Measurements from ENCODE around the gene HADHA. TPM values are rescaled to one million over a fixed set of nuclear protein-coding genes. Genes with fewer than 3 reads are reported as not detected.
"Not testable (repeated sequence)": the region's sequence is repeated elsewhere in the genome, so short reads cannot be mapped to it uniquely, and the experiment has no call there.

The HADHA gene
- 134 TPM for total RNA-seq

- DNase-seq (ENCODE audit: low spot score), result peak; percentile 88
Observed at GRCh38 chr2:26244309-26245230, at the start of gene HADHA, which contains the start of gene HADHB. HADHA (minus strand) TSS chr2:26244632; CDS start chr2:26244596, 36 bp downstream. HADHB (plus strand) TSS chr2:26244939; CDS start chr2:26254255, 9,316 bp downstream.

DNA sequence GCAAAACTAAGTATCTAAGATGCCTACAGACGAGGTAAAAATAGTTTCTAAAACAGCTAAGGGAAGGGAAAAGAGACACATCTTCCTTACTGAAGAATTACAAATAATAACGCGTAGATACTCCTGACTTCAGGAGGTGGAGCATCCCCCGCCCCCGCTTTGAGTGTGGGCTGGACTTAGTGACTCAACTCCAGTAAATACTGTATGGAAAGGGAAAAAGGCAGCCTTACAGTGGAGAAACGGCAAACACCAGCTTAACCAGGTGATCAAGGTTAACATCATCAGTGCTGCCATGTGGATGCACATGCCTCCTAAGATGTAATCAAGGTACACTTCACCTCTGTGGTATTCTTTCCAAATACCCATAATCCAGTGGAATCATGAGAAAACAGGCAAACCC lies 48.2 kb upstream of the HADHA start:
- DNase-seq (ENCODE audit: low spot score), result no peak

- no peak for DNase-seq (ENCODE audit: low spot score)
Observed at GRCh38 chr2:26290001-26290400, 45.6 kb upstream of the HADHA start.

GRCh38 chr2:26285931-26286330 lies 41.5 kb upstream of the HADHA start:
- no peak for DNase-seq (ENCODE audit: low spot score)

GRCh38 chr2:26284132-26284531 lies 39.7 kb upstream of the HADHA start:
- DNase-seq (ENCODE audit: low spot score), result no peak

DNA sequence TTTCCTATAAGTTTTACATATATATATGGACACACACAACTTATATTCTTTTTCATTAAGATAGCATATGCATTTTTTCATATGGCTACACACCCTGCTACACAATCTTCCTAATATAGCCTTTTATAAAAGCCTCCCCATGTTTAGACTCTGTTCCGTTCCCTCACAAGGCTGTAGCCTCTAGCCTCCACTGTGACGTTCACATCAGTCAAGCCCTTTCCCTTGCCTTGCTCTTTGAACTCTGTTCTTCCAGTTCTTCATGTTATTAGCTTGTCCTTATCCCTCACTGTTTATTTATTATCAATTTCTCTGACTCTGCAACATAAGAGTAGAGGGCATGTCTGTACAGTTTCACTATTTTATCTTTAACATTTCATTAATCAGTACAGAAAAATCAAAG lies 39.2 kb upstream of the HADHA start:
- DNase-seq (ENCODE audit: low spot score), result no peak

- no peak for DNase-seq (ENCODE audit: low spot score)
Observed at GRCh38 chr2:26281226-26281625, 36.8 kb upstream of the HADHA start.

GRCh38 chr2:26279886-26280285 lies 35.5 kb upstream of the HADHA start:
- no peak for DNase-seq (ENCODE audit: low spot score)

- DNase-seq (ENCODE audit: low spot score), result no peak
Observed at GRCh38 chr2:26276484-26277227, 32.2 kb upstream of the HADHA start.

- peak; percentile 91 for DNase-seq (ENCODE audit: low spot score)
Observed at GRCh38 chr2:26274058-26274613, 29.7 kb upstream of the HADHA start.

GRCh38 chr2:26273501-26273900 lies 29.1 kb upstream of the HADHA start:
- DNase-seq (ENCODE audit: low spot score), result no peak

GRCh38 chr2:26270373-26270772 lies 25.9 kb upstream of the HADHA start:
- no peak for DNase-seq (ENCODE audit: low spot score)

DNA sequence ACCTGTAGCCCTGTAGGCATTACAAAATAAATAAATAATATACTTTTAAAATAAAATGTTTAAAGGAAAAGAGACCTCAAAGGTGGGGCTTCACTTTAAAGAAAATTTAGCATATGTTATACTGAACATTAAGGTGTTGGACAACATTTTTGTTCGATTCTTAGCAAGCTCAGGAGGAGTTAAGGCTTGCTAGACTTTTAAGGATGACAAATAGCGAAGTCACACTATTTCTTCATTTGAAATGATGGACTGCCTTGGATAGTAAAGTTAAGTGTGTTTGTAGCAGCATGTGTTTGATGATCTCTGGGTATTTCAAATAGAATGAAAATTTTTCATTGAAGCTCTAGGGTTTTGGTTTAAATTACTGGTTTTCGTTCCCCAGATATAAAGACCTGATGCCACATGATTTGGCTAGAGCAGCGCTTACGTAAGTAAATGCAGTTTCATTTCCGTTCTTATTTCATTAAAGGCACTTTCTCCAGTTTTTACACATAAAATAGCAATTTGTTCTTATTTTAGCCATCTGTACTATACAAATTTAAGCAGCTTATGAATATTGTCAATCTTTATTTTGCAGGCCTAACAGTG lies 25.2 kb upstream of the HADHA start:
- no peak for DNase-seq (ENCODE audit: low spot score)

GRCh38 chr2:26268670-26269385 lies 24.4 kb upstream of the HADHA start:
- DNase-seq (ENCODE audit: low spot score), result not testable (repeated sequence)

DNA sequence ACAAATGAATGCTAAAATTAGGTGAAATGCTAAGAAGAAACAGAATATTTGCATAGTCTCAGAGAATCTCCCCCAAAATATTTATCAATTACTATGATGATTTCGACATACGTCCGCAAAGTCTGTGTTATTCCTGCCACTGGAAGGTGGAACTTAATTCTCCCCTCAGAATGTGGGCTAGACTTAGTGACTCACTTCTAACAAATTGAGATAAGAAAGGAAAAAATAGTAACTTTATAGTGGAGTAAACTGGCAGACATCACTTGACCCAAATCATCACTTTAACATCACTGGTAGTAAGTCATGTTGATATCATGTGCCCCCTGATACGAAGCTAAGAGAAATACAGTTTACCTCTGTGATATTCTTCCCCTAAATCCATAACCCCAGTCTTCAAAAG lies 23.8 kb upstream of the HADHA start:
- no peak for DNase-seq (ENCODE audit: low spot score)

- DNase-seq (ENCODE audit: low spot score), result not testable (repeated sequence)
Observed at GRCh38 chr2:26258836-26259235, 14.4 kb upstream of the HADHA start.

DNA sequence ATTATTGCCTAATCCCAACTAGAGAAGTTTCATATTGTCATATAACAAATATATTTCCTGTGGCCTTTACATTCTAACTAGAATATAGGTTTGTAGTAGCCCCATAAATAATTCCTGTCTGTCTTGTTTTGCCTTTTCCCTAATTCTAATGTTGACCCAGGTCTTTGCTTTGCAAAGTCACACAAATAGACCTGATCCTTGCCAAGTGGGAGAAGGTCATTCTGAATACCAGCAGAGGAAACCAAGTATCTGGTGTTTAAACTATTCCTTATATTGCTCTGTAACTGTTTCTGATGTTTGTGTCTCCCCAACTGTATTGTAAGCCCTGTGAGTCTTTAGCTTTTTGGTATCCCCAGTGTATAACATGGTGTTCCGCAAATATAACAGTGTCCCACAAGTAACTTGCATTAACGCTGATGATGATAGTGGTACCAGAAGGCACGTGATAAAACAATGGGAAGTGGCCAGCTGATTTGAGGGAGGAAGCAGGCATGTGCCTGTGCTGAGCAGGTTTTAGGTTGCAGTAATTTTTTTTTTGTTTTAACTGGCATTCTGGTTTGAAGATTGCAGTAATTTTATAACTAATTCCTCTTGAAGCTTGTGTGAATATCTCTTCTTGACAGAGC lies 11.4 kb upstream of the HADHA start:
- no peak for DNase-seq (ENCODE audit: low spot score)

DNA sequence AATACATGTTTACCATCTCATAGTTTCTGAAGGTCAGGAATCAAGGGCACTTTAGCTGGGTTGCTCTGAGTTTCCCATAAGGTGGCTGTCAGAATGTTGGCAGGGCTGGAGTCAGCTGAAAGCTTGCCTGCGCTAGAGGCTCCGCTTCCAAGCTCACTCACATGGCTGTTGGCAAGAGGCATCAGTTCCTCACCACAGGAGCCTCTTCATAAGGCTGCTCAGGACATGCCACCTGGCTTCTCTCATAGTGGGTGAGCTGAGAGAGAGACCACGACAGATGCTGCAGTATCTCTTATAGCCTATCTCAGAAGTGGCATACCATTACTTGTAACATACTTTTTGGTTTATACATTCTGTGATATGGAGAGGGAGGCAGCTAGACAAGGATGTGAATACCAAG lies 7.5 kb upstream of the HADHA start:
- DNase-seq (ENCODE audit: low spot score), result peak; percentile 33

GRCh38 chr2:26249625-26250024 lies 5.2 kb upstream of the HADHA start:
- peak; percentile 37 for DNase-seq (ENCODE audit: low spot score)

DNA sequence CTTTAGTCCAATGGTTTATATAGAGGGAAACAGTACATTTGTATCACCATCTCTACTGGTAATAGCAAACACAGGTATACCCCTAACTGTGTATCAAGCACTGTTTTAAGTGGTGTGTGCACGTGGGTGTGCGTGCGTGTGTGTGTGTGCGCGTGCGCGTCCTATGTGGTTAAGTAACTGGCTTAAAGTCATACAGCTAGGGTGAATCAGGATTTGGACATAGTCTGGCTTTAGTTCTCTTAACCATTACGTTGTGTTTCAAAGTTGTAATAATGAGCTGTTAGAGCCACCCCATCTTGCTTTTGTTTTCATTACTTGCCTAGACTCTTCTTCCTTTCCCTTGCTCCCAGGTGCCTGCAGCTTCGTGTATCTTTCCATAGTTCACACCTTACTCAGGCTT lies 2.4 kb upstream of the HADHA start:
- no peak for DNase-seq (ENCODE audit: low spot score)

- DNase-seq (ENCODE audit: low spot score), result no peak
Observed at GRCh38 chr2:26245810-26246209, 1.4 kb upstream of the HADHA start.
